PFSK-1 (cell line): Measurements from ENCODE around the gene ITGAE.

Experiments used
- FOXP2 ChIP-seq: optimal IDR thresholded peaks from 2 replicates; pipeline ENCODE3; 2011; ENCODE audit warnings: borderline replicate concordance, control low read depth, inconsistent platforms; ENCODE audit not compliant: insufficient read depth; ENCODE audit errors: extremely low read length, extremely low read depth
- POLR2AphosphoS5 ChIP-seq: IDR thresholded peaks from 2 replicates; pipeline ENCODE4 v1.6.1; 2012; ENCODE audit warnings: low read depth, mild to moderate bottlenecking, control low read depth, low read length, moderate library complexity
- REST ChIP-seq, 2 experiments: IDR thresholded peaks; 2 replicates each; pipeline versions ENCODE4 v1.6.1 to v1.8.0; 2011 to 2012; ENCODE audit warnings: low read depth in 2 of 2, low read length in 2 of 2, control low read depth in 1 of 2, inconsistent platforms in 1 of 2, mild to moderate bottlenecking in 1 of 2, moderate library complexity in 1 of 2; ENCODE audit not compliant: insufficient read depth in 1 of 2
- SIN3A ChIP-seq: IDR thresholded peaks from 2 replicates; pipeline ENCODE4 v1.6.1; 2012; ENCODE audit warnings: mild to moderate bottlenecking, low read length, moderate library complexity, borderline replicate concordance; ENCODE audit not compliant: insufficient read depth
- TAF1 ChIP-seq: IDR thresholded peaks from 2 replicates; pipeline ENCODE4 v1.6.1; 2012; ENCODE audit warnings: low read length, control low read depth, borderline replicate concordance; ENCODE audit not compliant: insufficient read depth

- TF ChIP-seq POLR2AphosphoS5 = no peak
- TF ChIP-seq SIN3A = no peak
- TF ChIP-seq REST (IDR thresholded peaks at IDR 0.05; ENCODE audit: insufficient read depth in 1 of 2, low read depth in 2 of 2, low read length in 2 of 2) = no peak
- no peak for TF ChIP-seq TAF1
- no peak for TF ChIP-seq FOXP2
Measured at GRCh38 chr17:3697103-3697476, 103.9 kb downstream of the ITGAE start.
